ENCODE data around the gene CREB3L2.
A peak's percentile ranks its signal among the peaks of the same experiment; 100 is the strongest.

Gene CREB3L2

GRCh38 chr7:138009350-138009653 is 7.4 kb upstream of the CREB3L2 start:
- DNase-seq (ENCODE audit: low read depth), result no peak

DNA sequence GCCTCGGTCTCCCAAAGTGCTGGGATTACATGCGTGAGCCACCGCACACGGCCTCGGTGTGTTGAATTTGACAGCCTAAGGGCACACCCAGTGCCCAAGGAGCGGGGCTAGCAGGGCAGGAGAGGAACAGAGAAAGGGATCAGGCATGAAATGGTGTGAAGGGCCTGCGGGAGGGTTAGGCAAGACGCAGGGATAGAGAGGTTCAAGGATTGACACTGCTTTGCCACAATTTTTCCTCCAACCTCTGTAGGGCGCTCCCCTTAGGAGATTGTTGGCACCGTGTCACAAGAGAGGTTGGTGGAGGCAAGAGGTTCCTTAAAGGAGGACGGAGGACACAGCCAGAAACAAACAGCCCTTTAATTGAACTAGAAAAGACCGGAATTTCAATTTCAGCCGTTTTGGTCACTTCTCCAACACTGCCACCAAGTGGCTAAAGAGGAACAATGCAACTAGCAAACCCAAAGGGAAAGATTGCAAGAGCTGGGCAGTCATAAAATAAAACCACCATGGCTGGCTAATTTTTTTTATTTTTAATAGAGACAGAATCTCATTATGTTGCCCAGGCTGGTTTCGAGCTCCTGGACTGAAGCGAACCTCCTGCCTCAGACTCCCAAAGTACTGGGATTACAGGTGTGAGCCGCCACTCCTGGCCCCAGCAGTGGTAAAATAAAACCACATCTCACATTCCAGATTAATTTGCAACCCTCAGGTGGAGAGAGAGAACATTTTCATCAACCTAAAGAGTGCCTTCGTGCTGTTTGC is 6.9 kb upstream of the CREB3L2 start:
- DNase-seq (ENCODE audit: low read depth), result no peak

DNA sequence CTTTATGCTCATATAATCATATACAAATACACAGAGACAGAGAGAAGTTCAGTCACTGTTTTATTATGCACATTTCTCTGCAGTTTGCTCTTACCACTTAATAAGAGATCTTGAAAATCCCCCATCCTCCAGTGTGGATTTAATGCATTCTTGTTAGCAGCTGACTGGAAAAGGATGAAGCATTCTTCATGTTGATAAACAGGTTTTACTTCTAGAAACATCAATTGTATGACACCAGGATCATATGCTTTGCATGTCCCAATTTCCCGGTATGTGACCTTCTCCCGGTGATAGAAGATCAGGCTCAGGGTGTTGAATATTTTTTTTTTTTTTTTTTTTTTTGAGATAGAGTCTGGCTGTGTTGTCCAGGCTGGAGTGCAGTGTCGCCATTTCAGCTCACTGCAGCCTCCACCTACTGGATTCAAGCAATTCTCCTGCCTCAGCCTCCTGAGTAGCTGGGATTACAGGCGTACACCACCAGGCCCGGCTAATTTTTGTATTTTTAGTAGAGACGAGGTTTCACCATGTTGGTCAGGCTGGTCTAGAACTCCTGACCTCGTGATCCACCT is 6.2 kb upstream of the CREB3L2 start:
- DNase-seq (ENCODE audit: low read depth), result no peak

DNA sequence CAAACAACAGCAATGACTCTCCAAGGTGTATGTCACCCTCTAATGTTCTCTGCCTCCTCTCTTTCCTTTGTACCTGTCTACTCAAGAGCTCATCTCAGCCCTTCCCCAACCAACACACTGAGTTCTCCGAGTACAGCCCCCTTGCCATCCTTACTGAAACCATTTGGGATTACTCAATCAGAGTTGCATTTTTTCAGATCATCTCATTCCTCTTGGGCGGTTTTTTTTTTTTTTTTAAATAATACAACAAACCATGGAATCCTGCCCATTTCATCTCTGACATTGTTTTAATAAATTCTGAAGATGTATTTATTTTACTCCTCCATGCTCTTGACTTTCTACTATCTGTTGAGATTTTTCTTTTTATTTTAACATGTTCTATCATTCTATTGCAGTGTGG is 4.2 kb upstream of the CREB3L2 start:
- no peak for DNase-seq (ENCODE audit: low read depth)

GRCh38 chr7:138004936-138005335 is 3.0 kb upstream of the CREB3L2 start:
- no peak for DNase-seq (ENCODE audit: low read depth)

DNA sequence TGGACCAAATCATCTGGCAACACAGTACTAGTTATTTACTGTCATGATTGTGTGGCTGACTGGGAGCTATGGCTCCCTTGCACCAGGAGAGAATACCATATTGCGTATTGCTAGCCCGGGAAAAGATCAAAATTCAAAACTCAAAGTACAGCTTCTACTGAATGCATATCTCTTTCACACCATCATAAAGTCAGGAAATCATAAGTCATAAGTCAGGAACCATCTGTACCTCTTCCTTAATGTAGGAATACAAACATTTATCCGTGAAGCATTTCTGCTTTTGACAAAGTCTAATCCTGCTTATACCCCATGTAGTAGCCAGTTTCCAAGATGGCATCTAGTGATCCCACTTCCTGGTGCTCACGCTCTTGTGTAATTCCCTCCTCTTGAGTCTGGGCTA is 2.2 kb upstream of the CREB3L2 start:
- no peak for DNase-seq (ENCODE audit: low read depth)

- DNase-seq (ENCODE audit: low read depth), result no peak
Observed at GRCh38 chr7:138002828-138003189, 923 bp upstream of the CREB3L2 start.

DNA sequence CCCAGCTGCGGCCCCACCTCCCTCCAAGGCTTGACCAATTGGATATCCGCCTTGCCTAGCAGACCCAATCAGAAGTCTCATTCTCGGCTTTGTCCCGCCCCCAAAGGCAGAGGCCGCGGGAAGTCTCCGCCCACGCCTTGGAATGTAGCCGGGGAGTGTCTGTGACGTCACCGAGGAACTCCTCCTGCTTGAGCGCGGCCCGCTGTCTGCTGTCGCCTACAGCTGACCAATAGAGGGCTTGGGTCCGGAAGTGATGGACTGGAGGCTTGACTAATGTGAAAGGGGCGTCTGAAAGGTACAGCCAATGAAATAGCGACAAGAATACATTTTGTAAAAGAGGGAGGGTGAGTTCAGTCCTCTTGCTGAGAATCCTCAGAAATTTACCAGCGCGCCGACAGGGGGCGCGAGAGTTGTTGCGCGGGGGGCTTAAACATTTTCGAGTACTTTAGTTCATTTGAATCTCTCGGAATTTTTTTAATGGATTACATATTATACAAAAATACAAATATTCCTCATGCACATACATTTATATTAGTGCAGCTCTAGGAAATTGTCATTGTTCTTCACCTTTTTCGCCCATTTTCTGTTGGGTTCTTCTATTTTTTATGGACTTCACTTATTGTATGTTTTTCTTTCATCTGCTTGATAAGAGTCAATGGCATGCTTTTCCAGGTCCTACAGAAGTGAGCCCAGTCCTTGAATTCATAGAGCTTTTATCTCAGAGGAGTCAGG is 376 bp upstream of the CREB3L2 start:
- DNase-seq (ENCODE audit: low read depth), result peak; percentile 94

DNA sequence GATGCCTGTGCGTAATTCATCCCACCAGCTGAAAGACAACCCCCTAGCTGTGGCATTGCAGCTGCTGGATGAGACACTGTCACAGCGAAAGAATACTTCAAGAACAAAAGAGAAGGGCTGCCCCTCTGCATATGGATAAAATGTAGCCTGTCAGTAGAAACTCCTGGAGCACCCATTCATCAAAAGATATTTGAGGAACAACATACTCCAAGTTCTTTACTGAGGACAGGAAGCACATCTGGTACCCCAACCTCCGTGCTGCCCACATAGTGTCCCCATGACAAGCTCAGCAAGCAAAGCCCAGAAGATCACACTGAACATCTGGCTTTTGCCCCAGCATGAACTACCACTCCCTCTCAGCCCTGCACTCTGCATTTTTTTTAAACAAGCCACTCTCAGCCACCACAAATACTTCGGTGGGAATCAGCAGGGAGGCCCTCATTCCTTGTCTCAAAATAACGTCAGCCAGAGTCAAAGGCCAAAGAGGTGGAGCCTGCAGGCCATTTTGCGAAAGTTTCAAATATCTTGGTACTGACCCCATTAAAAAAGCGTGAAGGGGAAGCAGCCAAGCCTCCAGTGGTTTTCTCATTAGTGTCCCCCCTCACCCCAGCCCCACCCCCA is 1.7 kb downstream of the CREB3L2 start:
- no peak for DNase-seq (ENCODE audit: low read depth)

- DNase-seq (ENCODE audit: low read depth), result no peak
Observed at GRCh38 chr7:137999496-138000080, 2.3 kb downstream of the CREB3L2 start.

GRCh38 chr7:137998250-137998649 is 3.6 kb downstream of the CREB3L2 start:
- DNase-seq (ENCODE audit: low read depth), result no peak

GRCh38 chr7:137996871-137997270 is 5.0 kb downstream of the CREB3L2 start:
- DNase-seq (ENCODE audit: low read depth), result no peak

DNA sequence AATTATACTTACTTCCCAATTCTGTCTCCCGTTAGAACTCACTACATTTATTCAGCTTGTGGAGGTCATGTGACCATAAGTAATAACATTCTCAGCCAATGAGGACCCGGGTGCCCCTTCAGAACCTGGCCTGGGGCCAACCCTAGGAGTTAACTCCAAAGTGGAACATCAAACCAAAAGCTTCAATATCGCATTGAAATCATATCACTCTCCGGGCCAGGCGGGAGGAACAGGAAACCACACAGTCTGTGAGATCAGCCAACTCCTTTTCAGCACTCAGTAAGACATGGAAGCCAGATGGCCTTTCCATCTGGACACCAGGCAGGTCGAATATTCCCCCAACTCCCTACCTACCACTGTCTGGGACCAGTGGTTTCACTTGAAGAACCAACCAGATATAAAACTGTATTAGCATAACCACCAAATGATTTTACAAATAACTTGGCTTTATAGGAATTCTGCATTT is 5.5 kb downstream of the CREB3L2 start:
- DNase-seq (ENCODE audit: low read depth), result no peak

DNA sequence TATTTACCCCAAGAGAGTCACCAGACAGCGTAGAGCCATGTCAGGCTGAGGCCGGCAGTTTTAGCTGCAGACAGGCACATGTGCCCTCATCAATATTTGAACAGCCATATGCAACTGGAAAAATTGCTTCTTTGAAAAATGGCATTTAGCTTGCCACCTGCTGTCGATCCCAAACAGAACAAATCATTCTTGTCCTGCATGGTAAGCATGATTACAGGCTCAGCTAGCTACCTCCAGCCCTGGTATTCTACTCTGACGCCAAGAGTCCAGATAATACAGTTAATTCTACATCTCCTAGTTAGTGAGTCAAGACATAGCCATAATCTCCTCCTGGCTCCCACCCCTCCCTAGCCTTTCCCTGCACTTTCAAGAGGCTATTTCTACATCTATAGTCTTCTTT is 7.7 kb downstream of the CREB3L2 start:
- DNase-seq (ENCODE audit: low read depth), result no peak

DNA sequence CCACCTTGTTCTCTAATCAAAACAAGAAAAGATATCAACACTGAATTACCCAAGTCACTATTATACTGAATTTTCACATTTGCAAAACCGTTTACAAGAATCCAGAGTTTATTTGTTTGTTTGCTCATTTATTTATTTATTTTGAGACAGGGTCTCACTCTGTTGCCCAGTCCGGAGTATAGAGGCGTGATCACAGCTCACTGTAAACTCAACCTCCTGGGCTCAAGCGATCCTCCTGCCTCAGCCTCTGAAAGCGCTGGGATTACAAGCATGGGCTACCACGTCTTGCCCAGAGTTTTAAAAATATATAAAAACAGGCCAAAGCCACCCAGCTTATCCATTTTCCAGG is 8.5 kb downstream of the CREB3L2 start:
- DNase-seq (ENCODE audit: low read depth), result no peak

DNA sequence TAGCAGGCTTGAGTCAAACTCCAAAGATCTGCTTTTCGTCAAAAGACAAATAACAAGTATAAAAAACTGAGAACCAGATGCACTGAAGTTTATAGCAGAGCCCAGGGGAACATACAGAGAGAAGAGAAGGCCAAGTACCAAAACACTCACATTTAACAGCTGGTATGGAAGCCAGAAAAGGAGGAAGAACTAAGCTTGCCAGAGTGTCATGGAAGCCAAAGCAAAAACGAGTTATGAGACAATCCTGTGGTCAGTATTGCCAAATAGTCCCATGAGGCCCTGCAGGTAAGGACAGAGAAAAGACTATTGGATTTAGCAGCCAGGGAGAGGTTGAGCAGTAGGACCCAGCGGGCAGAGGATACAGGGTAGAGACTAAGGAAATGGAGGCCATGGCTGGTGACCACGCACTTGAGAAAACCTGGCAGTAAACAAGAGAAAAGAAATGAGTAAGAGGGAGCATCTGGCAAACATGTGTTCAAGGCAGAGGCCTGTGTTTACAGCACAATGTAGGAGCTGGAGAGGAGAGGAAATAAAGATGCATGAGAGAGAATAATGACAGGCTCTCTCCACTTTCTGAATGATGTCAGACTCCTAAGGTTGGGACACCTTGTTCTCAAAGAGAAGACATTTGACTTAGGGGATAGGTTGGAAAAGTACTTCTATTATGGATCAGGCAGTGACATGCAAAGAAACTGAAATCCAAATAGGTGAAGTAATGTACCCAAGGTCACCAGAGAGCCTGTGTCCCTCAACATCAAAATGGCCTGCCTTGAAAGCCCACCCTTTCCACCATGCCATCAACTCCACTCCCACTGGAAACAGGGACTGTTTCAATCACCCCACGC is 9.1 kb downstream of the CREB3L2 start:
- DNase-seq (ENCODE audit: low read depth), result no peak

GRCh38 chr7:137992104-137992549 is 9.8 kb downstream of the CREB3L2 start:
- DNase-seq (ENCODE audit: low read depth), result no peak

DNA sequence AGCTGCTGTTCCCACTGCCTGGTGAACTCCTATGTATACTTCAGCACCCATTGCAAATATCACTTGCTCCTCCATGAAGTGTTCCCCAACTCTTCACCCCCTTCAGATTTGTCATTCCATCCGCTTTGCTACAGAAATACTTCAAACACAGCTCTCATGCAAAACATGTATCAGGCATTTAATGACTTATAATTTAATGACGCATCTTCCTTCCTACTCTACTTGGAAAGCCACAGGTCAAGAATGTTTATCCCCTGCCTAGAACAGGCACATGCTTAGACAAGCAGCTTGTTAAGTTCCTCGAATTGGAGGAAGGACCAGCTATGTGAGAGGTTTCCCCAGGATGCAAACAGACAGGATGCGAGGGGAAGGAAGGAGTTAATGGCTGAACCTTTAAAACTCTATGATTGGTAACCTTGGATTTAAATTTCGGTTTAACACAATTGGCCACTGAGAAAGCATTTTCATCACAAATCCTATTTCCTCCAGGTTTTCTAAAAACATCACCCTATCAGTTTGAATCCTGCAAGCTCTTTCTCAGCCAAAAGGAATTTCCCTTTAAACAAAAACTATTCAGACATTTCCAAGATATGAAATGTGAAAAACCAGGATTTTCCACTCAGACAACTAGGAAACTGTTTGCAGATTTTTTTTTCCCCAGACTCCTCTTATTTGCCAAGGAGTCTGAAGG is 11.5 kb downstream of the CREB3L2 start:
- DNase-seq (ENCODE audit: low read depth), result no peak

DNA sequence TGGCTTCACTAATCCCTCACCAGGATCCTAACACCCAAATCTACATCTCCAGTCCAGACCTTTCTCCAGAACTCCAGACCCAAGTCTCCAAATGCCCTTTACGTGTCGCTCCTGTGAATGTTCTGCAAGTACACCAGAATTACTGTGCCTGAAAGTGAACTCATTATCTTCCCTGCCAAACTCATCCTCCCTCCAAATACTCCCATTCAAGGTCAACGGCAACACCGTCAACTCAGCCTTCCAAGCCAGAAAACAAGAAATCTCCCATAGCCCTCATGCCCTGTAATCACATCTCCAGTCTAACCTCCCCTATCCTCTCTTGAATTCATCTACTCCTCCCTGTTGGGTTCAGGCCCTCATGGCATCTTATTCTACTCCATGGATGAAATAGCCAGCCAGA is 12.3 kb downstream of the CREB3L2 start:
- DNase-seq (ENCODE audit: low read depth), result no peak

GRCh38 chr7:137989094-137989493 is 12.8 kb downstream of the CREB3L2 start:
- DNase-seq (ENCODE audit: low read depth), result no peak

GRCh38 chr7:137987968-137988367 is 13.9 kb downstream of the CREB3L2 start:
- DNase-seq (ENCODE audit: low read depth), result no peak

Measured in stimulated activated CD8-positive, alpha-beta memory T cell treated with anti-CD3 and anti-CD28 coated beads, Interleukin-4, amount 100 ng/mL, for 24 hours (primary cell).